Right lobe of liver (tissue), 4 donors: Measurements from ENCODE around the gene SH3TC1.

Experiments used
- CTCF ChIP-seq, 4 donors: fragments of 200-600 bp in 3 of 4; fragments of 450-650 bp in 1 of 4; IDR thresholded peaks; one replicate each; pipeline versions ENCODE4 v1.5.1 to v1.8.0; 2016 to 2022; ENCODE audit warnings: antibody characterized with exemption in 4 of 4, mild to moderate bottlenecking in 2 of 4
- POLR2A ChIP-seq: fragments of 450-650 bp; IDR thresholded peaks from one replicate; pipeline ENCODE4 v1.6.1; 2017; ENCODE audit warnings: antibody characterized with exemption, mild to moderate bottlenecking
- donor health status: DM: no; HTN: no; CAD: no.
- donor health status: DM: no; HTN: no; CAD: no.
- donor health status: DM: no; HTN: yes; CAD: no.

DNA sequence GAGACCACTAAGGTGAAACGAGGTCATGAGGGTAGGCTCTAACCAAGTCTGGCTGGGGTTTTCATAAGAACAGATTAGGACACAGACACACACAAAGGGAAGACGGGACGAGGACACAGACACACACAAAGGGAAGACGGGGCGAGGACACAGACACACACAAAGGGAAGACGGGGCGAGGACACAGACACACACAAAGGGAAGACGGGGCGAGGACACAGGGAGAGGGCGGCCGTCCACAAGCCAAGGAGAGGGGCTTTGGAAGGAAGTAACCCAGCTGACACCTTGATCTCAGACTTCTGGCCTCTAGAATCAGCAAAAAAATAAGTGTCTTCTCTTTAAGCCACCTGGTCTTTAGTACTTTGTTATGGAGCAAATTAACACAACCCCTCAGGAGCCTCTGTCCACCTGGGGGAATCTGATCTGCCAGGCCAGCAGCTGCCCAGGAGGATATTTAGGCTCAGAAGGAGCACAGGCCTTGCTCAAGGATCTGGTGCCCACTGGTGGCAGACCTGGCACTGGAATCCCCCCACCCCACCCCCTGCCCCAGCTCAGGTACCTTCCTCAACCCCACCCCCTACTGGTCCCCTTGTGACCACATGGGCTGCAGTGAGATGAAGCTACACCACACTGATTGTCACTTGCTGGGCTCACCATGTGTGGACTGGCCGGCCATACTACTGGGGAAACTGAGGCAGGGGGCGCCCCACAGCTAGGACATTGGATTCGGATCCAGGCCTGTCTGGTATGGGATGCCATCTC, 43.2 kb upstream of the SH3TC1 start:
- TF ChIP-seq CTCF (IDR thresholded peaks at IDR 0.05) = no peak
- TF ChIP-seq POLR2A = no peak
